H9 (cell line): ENCODE measurements around the gene GABRB3. TPM values are rescaled to one million over a fixed set of nuclear protein-coding genes. Genes with fewer than 3 reads are reported as not detected.

ENCODE experiments used
- DNase-seq: peaks from one replicate; pipeline ENCODE4 v3.0.0-alpha.2; 2017
- H2AFZ ChIP-seq: one replicate; pipeline ENCODE4 v1.6.1; 2013; ENCODE audit warnings: mild to moderate bottlenecking, low read length, control low read depth, moderate library complexity
- H2AK5ac ChIP-seq: 2 replicates; pipeline ENCODE4 v1.6.1; 2013; ENCODE audit warnings: low read length, control low read depth, mixed read lengths; ENCODE audit not compliant: insufficient read length
- H2BK120ac ChIP-seq: one replicate; pipeline ENCODE4 v1.6.1; 2013; ENCODE audit warnings: low read depth, mild to moderate bottlenecking, low read length, control low read depth, inconsistent platforms; ENCODE audit not compliant: poor library complexity, severe bottlenecking
- H2BK12ac ChIP-seq: 2 replicates; pipeline ENCODE4 v1.6.1; 2013; ENCODE audit warnings: low read length, control low read depth, mixed read lengths, low read depth; ENCODE audit not compliant: insufficient read length
- H2BK15ac ChIP-seq: 2 replicates; pipeline ENCODE4 v1.6.1; 2013; ENCODE audit warnings: low read depth, low read length, control low read depth
- H2BK20ac ChIP-seq: one replicate; pipeline ENCODE4 v1.6.1; 2013; ENCODE audit warnings: low read depth, mild to moderate bottlenecking, low read length, control low read depth, inconsistent platforms; ENCODE audit not compliant: poor library complexity, severe bottlenecking
- H2BK5ac ChIP-seq: 2 replicates; pipeline ENCODE4 v1.6.1; 2013; ENCODE audit warnings: low read length, control low read depth, mixed read lengths; ENCODE audit not compliant: insufficient read length
- H3K14ac ChIP-seq: 2 replicates; pipeline ENCODE4 v1.6.1; 2013; ENCODE audit warnings: low read length, control low read depth; ENCODE audit not compliant: insufficient read depth
- H3K18ac ChIP-seq: 2 replicates; pipeline ENCODE4 v1.6.1; 2013; ENCODE audit warnings: low read depth, mild to moderate bottlenecking, mixed read lengths, low read length, control low read depth; ENCODE audit not compliant: insufficient read length
- H3K23ac ChIP-seq: 2 replicates; pipeline ENCODE4 v1.6.1; 2013; ENCODE audit warnings: low read length, control low read depth, mixed read lengths, low read depth; ENCODE audit not compliant: insufficient read length
- H3K23me2 ChIP-seq: 2 replicates; pipeline ENCODE4 v1.6.1; 2013; ENCODE audit warnings: low read depth, mild to moderate bottlenecking, mixed read lengths, low read length, control low read depth; ENCODE audit not compliant: insufficient read length, poor library complexity, severe bottlenecking
- H3K27ac ChIP-seq: 2 replicates; pipeline ENCODE4 v1.5.1; 2013; ENCODE audit warnings: low read length, control low read depth, mixed read lengths, low read depth; ENCODE audit not compliant: insufficient read length
- H3K27me3 ChIP-seq: 2 replicates; pipeline ENCODE4 v1.6.1; 2013; ENCODE audit warnings: low read length, control low read depth, inconsistent platforms; ENCODE audit not compliant: insufficient read depth
- H3K4ac ChIP-seq: 2 replicates; pipeline ENCODE4 v1.6.1; 2013; ENCODE audit warnings: low read depth, mild to moderate bottlenecking, control low read depth, inconsistent platforms, low read length, moderate library complexity
- H3K4me1 ChIP-seq: 2 replicates; pipeline ENCODE4 v1.6.1; 2013; ENCODE audit warnings: low read length, control low read depth, inconsistent platforms; ENCODE audit not compliant: insufficient read depth
- H3K4me2 ChIP-seq: 2 replicates; pipeline ENCODE4 v1.6.1; 2013; ENCODE audit warnings: low read length, control low read depth, mixed read lengths; ENCODE audit not compliant: insufficient read length, insufficient read depth
- H3K56ac ChIP-seq: 2 replicates; pipeline ENCODE4 v1.6.1; 2013; ENCODE audit warnings: low read depth, mild to moderate bottlenecking, mixed read lengths, low read length, control low read depth; ENCODE audit not compliant: insufficient read length
- H3K79me1 ChIP-seq: 2 replicates; pipeline ENCODE4 v1.6.1; 2013; ENCODE audit warnings: low read depth, mild to moderate bottlenecking, moderate library complexity, low read length, control low read depth, inconsistent platforms; ENCODE audit not compliant: insufficient read depth, poor library complexity, severe bottlenecking
- H3K79me2 ChIP-seq: 2 replicates; pipeline ENCODE4 v1.6.1; 2013; ENCODE audit warnings: low read length, control low read depth, inconsistent platforms; ENCODE audit not compliant: insufficient read depth
- H3K9ac ChIP-seq: 2 replicates; pipeline ENCODE4 v1.6.1; 2013; ENCODE audit warnings: low read length, control low read depth, mixed read lengths; ENCODE audit not compliant: insufficient read length; ENCODE audit errors: extremely low read depth
- H3K9me3 ChIP-seq: one replicate; pipeline ENCODE4 v1.6.1; 2013; ENCODE audit warnings: low read depth, low read length, inconsistent platforms; ENCODE audit not compliant: control insufficient read depth
- H3T11ph ChIP-seq: one replicate; pipeline ENCODE4 v1.6.1; 2013; ENCODE audit warnings: mild to moderate bottlenecking, low read length, control low read depth, inconsistent platforms
- H4K20me1 ChIP-seq: one replicate; pipeline ENCODE4 v1.6.1; 2013; ENCODE audit not compliant: control insufficient read depth, insufficient read length, insufficient read depth
- H4K5ac ChIP-seq: 2 replicates; pipeline ENCODE4 v1.6.1; 2013; ENCODE audit warnings: low read depth, mild to moderate bottlenecking, mixed read lengths, low read length, control low read depth; ENCODE audit not compliant: insufficient read length
- H4K8ac ChIP-seq: replicated peaks from 2 replicates; pipeline ENCODE4 v1.6.1; 2013; ENCODE audit warnings: low read length, control low read depth, mixed read lengths, low read depth; ENCODE audit not compliant: insufficient read length
- H4K91ac ChIP-seq: 2 replicates; pipeline ENCODE4 v1.6.1; 2013; ENCODE audit warnings: low read depth, mild to moderate bottlenecking, moderate library complexity, mixed read lengths, low read length, control low read depth; ENCODE audit not compliant: insufficient read length
- H3K27ac Mint-ChIP-seq, 3 experiments: 2 replicates in 2 of 3; 3 replicates in 1 of 3; pipeline ENCODE4 v1.8.0; 2020 to 2021; ENCODE audit warnings: mixed read lengths in 3 of 3, mild to moderate bottlenecking in 1 of 3, moderate library complexity in 1 of 3
- H3K27me3 Mint-ChIP-seq: 2 replicates; pipeline ENCODE4 v1.8.0; 2021; ENCODE audit warnings: low read depth, mild to moderate bottlenecking, moderate library complexity, mixed read lengths
- H3K36me3 Mint-ChIP-seq, 3 experiments: 2 replicates in 2 of 3; 3 replicates in 1 of 3; pipeline ENCODE4 v1.8.0; 2020 to 2021; ENCODE audit warnings: low read depth in 3 of 3, mixed read lengths in 3 of 3; ENCODE audit not compliant: insufficient read depth in 1 of 3
- H3K4me1 Mint-ChIP-seq, 2 experiments: 2 replicates each; pipeline ENCODE4 v1.8.0; 2020; ENCODE audit warnings: mixed read lengths in 2 of 2
- H3K4me3 Mint-ChIP-seq, 2 experiments: 2 replicates in 1 of 2; 3 replicates in 1 of 2; pipeline ENCODE4 v1.8.0; 2020 to 2021; ENCODE audit warnings: mild to moderate bottlenecking in 2 of 2, mixed read lengths in 2 of 2, moderate library complexity in 1 of 2
- H3K9me3 Mint-ChIP-seq, 2 experiments: 2 replicates in 1 of 2; 3 replicates in 1 of 2; pipeline ENCODE4 v1.8.0; 2020; ENCODE audit warnings: mild to moderate bottlenecking in 2 of 2, mixed read lengths in 2 of 2, moderate library complexity in 1 of 2
- CTCF ChIP-seq: fragments of 200-600 bp; sonication (generic); conservative IDR thresholded peaks from 3 replicates; pipeline ENCODE4 v1.8.0; 2021; ENCODE audit warnings: antibody characterized with exemption, mild to moderate bottlenecking
- WGBS: extraction: QIAGEN DNeasy Blood & Tissue Kit; methylation state at CpG from one replicate; pipeline ENCODE4 v1.1.7; 2013; ENCODE audit warnings: missing lambda C conversion rate, low lambda C conversion rate, mixed read lengths; ENCODE audit not compliant: insufficient read length; ENCODE audit errors: extremely low coverage; 5-methylcytosine and 5-hydroxymethylcytosine counted together
- total RNA-seq: library from RNA; stranded (reverse); gene quantifications from 2 replicates; pipeline ENCODE4 v1.2.1, GENCODE V29; 2021

The GABRB3 gene
- total RNA-seq, 1 experiment from 2014 or later: 98.2 TPM

GRCh38 chr15:26702381-26702780 is 70.5 kb downstream of the GABRB3 start:
- peaks cover 14% of the 10 kb centered on the region for H3K4me1 ChIP-seq
- H3K4me1 Mint-ChIP-seq: peaks cover 54 to 57% of the 10 kb centered on the region in 2 experiments
- no peak overlapping the region for H3K27ac ChIP-seq
- no peak overlapping the region for H2BK120ac ChIP-seq
- no peaks in the 10 kb centered on the region for H3K27me3 Mint-ChIP-seq
- H3K14ac ChIP-seq: no peak overlapping the region
- no peak overlapping the region for H3K18ac ChIP-seq
- no peak overlapping the region for H3K56ac ChIP-seq
- H3K23me2 ChIP-seq: no peaks in the 10 kb centered on the region
- H3K4me3 Mint-ChIP-seq: no peak overlapping the region
- H3T11ph ChIP-seq: no peak overlapping the region
- H4K91ac ChIP-seq: no peak overlapping the region
- no peak overlapping the region for H4K5ac ChIP-seq
- H2BK12ac ChIP-seq: no peak overlapping the region
- no peak overlapping the region for H2BK20ac ChIP-seq
- no peak overlapping the region for H2BK5ac ChIP-seq
- H3K36me3 Mint-ChIP-seq: peaks cover 0 to 17% (median 4%) of the 10 kb centered on the region in 3 experiments; a peak in 4 of 7 replicates
- no peaks in the 10 kb centered on the region for H4K20me1 ChIP-seq
- H3K27ac Mint-ChIP-seq: no peak overlapping the region
- H3K9me3 Mint-ChIP-seq: no peaks in the 10 kb centered on the region
- no peak overlapping the region for H3K4ac ChIP-seq
- DNase-seq: no peak
- no peak overlapping the region for H2BK15ac ChIP-seq
- no peak for TF ChIP-seq CTCF
- H2AK5ac ChIP-seq: no peak overlapping the region
- no peak overlapping the region for H2AFZ ChIP-seq
- peaks cover 3% of the 10 kb centered on the region for H3K79me1 ChIP-seq
- no peak overlapping the region for H3K9ac ChIP-seq
- H3K9me3 ChIP-seq: no peaks in the 10 kb centered on the region
- WGBS: no CpG with 5 or more reads among the region's 1 CpG
- no peak overlapping the region for H4K8ac ChIP-seq
- H3K27me3 ChIP-seq: no peaks in the 10 kb centered on the region
- H3K23ac ChIP-seq: no peak overlapping the region
- no peak overlapping the region for H3K4me2 ChIP-seq
- peaks cover 30% of the 10 kb centered on the region; the same call in 1 of the 2 replicates for H3K79me2 ChIP-seq
